NCI-H2227 treated with DMSO at 0.1 percent for 48 hours (cell line): Measurements from ENCODE around the gene SNX25.
A peak's percentile ranks its signal among the peaks of the same experiment; 100 is the strongest.

Experiments used
- DNase-seq: peaks from one replicate; lab custom pipeline; 2025; lab: John Stamatoyannopoulos, UW

SNX25 gene

DNA sequence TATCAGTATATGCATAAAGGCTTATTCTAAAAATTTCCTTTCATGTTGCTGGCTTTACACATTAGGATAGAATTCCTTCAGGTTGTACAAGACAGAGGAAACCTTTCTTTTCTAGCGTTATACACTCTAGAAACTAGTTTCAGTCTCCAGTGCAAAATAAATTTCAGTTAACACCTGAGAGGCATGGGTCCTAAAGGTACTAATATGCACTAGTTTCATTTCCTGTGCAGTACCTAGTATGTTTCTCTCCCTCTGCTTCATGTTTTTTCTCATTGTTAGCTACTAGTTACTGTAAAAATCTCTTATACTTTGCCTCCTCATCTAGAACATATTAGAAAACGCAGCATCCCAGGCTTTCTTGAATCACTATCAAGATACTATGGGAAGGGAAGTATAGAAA, 54.0 kb downstream of the SNX25 start:
- no peak for DNase-seq

DNA sequence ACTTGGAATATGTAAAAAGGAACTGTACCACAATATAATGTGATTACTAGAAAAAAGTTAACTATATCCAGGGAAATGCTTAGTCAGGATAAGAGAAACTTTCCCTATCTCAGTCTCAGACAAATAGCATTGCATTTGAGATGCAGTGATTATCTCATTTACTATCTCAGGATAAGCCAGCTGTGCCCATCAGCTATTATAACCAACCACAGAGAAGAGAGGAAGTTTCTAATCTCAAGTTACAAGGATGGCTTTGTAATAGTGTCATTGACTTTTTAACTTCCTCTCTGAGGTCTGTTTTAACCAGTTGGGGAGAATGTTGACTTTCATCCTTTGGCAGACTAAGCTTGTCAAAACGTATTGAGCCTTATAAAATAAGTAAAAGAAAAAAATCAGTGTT, 56.5 kb downstream of the SNX25 start:
- DNase-seq: no peak

DNA sequence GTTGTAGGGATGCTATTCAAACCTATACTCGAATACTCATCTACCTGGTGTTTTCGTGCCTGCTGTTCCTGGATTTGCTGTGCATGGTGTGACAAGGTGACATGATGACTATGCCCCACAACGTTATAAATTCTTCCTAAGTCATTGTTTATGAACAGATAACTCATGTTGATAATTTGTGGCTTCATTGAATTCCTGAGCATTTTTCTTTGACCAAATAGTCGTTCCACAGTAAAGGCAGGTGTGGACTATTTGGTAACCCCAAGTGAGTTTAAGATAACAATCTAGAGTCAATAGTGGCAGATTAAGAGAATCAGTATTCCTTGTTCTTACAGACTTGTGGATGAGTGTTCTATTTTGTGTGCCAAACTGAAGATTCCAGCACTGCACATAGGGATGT, 59.9 kb downstream of the SNX25 start:
- DNase-seq: no peak

DNA sequence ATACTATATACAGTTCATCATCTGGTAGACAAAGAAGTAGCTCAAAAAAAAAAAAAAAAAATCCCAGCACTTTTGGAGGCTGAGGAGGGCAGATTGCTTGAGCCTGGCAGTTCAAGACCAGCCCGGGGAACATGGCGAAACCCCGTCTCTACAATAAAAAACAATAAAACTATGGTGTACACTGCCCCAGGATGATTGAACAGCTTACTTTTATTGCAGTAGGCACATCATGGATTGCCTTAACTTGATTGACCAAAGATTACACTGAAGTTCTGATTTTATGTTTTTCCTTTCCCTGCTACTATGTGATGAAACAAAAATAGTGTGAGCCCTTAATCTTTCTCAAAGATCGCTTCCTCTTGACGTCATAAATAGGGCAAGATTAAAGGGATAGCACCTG, 60.6 kb downstream of the SNX25 start:
- no peak for DNase-seq

DNA sequence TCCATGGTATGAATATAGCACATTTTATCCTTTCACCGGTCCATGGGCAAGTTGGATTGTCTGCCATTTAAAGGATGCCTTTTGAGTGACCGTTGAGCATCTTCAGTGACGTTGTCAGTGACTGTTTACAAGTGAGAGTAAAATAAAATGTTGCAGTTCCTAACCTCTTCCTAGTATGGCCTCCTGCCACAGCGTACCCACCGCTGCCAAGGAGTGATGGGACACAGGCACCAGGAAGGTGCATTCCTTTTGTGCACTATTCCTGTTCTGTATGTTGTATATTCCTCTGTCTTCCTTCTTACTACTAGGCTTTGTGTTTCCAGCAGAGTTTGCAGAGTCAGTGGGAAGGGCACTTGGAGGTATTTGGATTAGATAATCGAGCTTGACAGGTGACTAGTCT, 61.5 kb downstream of the SNX25 start:
- DNase-seq: no peak

DNA sequence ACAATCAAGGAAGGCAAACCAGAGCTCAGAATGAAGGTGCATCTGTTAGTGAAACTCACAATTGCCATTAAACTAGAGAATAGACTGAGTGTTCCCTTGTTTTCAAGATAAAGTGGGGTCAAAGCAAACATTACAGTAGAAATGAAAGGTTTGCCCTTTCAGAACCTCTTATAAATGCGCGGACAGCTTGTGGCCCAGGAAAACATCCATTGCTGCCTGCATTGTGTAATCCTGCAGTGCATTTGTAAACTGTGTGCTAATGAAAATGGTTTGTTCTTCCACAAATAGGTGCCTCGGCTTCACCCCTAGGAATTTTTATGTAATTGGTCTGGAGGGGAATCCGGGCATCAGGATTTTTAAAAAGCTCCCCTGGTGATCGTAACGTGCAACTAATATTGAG, 62.8 kb downstream of the SNX25 start:
- DNase-seq: peak; percentile 44

DNA sequence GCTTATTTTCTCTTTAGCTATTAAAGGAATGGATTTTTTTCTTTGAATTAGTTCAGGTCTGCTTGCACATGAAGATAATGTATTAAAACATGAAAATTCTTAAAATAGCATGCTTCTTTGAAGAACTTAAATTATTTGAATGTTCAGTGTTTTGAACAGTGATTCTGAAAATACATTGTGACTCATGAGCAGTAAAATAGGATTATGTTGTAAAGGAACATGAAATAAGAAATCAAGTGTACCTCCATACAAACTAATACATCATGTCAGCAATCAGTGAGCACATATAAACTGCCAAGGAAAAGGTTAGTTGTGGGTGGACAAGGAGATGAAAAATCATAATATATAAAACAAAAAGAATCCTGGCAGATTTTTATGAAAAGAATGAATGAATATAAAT, 66.1 kb downstream of the SNX25 start:
- DNase-seq: no peak

DNA sequence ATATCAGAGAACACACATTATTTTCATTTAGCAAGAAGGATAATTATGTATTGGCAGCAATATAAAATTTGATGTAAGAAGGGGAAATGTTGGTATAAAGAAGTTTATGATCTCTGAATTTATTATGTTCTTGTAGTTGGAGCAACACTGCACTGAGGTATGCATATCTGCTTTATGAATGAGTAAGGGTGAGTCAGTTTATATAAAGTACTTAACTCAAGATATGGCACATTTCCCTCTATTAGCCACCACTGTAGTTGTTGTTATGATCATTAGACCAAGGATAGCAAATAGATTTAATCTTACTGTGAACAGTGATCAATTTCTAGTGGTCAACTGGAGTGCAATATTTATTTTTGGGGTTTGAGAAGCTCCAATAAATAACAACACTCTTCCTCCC, 66.6 kb downstream of the SNX25 start:
- DNase-seq: no peak

DNA sequence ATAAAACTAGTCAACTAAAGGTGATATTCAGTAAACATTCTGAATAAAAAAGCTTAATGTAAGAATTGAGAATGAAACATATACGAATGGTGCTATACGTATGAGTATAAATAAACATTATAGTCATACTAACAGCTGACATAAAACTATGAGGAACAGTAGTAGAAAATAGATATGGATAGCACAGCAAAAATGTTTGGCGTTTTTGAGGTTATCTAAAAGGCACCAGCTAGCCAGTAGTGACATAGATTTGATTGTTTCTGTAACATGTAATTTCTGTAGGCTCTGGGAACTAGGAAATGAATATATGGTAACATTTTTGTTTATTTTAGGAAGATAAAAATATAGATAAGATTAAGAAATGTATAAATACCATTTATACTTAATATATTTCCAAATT, 69.3 kb downstream of the SNX25 start:
- DNase-seq: no peak

DNA sequence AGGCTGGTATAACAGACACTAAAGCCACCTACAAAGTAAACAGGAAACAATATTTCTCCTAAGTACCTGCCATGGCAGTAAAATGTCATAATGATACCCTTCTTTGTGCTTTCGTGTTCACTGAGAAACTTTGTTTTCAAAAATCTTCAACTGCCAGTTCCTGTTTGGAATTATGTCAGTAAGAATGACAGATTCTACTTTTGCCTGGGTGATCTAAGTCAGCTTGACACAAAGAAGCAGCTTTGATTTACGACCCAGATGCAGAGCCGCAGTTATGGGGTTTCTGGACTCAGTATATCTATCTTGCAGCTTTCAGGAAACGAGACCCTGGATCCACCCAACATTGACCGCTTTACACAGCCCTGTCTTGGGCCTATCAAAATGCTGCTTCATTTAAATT, 71.2 kb downstream of the SNX25 start:
- DNase-seq: no peak

DNA sequence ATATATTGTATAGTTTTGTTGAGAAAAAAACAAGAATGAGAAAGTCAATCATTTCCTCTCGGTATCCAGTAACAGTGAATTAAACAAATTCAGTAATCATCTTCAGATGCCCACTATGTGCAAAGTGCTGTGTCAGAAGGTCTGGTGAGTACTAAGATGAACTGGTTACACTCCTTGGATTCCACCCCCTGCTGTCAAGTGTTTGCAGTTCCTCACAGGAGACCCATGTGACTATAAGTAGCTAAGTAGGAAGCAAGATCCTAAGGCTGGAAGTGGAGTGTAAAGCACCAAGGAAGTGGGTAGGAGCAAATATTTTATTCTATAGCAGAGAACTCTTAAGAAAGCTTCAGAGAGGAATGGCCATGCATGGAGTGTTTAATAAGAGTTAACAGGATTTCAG, 73.6 kb downstream of the SNX25 start:
- no peak for DNase-seq

DNA sequence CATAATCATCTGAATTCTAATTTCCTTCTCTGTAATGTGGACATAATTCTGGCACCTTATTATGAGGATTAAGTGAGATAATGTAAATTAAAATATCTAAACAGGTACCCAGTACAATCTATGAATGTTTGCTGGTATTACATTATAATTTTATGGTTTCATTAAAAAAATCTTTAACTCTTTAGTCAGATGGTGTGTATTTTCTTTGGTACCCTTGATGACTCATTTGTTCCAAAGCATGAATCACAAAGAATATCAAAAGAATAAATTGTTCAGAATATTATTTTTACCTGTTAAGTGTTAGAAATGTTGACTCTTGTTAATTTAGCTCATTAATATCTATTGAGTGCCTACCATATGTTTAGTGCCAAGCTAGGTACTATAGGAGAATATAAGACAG, 74.3 kb downstream of the SNX25 start:
- no peak for DNase-seq

DNA sequence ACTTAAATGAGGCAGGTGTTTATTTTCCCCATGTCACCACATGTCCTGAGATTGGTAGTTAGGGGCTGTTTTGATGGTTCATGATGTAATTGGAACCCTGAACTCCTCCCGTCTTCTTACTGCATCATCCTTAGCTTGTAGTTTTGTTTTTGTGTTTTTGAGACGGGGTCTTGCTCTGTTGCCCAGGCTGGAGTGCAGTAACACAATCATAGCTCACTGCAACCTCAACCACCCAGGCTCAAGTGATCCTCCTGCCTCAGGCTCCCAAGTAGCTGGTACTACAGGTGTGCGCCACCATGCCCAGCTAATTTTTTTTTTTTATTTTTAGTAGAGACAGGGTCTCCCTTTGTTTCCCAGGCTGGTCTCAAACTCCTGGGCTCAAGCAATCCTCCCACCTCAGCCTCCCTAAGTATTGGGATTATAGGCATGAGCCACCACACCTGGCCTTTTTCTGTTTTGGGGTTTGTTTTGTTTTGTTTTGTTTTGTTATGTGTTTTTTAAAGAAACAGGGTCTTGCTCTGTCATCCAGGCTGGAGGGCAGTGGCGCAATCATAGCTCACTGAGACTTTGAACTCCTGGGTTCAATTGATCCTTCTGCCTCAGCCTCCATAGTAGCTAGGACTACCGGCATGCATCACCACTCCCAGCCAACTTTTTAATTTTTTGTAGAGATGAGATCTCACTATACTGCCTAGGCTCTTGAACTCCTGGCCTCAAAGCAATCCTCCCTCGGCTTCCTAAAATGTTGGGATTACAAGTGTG, 76.4 kb downstream of the SNX25 start:
- no peak for DNase-seq

DNA sequence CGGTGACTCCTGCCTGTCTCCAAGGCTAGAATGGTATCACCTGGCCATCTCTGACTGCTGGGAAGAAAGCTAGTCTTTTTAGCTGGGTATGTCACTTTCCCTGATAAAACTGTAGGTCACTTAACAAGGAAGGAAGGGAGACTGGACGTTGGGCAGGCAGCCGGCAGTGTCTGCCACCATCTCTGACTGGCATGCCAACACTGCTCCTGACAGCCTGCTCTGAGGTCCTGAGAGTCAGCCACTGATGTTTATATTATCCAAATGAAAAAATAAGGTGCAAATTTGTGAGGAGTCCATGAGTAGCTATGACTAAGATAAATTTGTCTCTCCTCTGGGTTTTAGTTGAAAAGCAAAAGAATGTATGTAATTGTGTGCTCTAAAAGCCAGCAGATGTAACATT, 77.2 kb downstream of the SNX25 start:
- no peak for DNase-seq

DNA sequence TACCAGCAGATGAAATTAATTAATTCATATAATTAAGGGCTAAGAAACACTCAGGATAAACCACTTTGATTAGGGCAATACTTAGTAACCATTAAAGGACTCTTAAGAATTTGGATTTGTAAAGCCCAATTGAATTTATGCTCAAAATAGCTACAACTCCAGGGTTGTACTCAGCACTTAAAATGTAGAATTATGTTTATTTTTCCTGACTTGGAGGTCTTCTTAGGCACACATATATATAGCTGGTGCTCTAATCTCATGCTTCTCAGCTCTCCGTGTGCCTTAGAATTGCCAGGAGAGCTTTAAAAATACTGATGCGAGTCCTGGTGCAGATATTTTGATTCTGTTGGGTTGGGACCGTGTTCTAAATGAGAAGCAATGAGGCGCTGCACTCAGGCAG, 77.6 kb downstream of the SNX25 start:
- DNase-seq: no peak

DNA sequence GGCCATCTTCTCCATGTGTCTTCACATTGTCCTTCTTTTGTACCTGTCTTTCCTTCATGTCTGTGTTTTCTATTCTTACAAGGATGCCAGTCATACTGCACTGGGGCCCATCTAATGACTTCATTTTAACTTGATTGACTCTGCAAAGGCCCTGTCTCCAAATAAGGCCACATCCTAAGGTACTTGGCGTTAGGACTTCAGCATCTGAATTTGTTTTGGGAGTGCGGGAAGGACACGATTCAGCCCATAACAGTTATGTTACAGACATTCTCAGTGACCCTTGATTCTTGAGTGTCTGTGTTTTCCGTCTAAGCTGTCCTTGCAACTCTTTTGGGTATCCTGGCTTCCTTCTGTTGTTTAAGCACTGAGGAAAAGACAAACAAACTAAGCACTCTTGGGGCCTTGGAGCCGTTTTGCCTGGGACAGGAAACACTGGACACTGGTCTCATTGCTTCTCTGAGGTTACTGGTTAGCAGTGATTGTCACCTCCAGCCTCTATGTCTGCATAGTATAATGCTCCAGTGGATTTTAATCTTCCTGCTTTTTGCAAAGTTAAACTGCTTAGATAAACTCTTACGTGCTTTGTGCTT, 80.7 kb downstream of the SNX25 start:
- no peak for DNase-seq

DNA sequence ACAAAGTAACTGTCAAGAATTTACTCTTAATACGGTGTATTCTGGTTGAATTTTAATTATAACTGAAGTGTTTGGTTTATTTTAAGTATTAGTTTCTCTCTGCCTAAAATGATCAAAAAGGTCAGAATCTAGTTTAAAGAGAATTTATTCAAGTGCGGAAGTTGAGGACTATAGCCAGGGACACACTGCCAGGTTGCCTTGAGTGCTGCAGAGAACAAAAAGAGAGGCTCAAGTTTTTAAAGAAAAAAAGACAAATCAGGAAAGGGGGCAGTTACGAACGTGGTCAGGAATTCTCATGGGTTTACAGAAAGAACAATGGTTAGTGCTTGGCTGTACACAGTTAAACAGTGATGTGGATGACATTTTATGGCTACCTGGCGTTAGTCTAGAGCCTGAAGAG, 81.3 kb downstream of the SNX25 start:
- DNase-seq: no peak

DNA sequence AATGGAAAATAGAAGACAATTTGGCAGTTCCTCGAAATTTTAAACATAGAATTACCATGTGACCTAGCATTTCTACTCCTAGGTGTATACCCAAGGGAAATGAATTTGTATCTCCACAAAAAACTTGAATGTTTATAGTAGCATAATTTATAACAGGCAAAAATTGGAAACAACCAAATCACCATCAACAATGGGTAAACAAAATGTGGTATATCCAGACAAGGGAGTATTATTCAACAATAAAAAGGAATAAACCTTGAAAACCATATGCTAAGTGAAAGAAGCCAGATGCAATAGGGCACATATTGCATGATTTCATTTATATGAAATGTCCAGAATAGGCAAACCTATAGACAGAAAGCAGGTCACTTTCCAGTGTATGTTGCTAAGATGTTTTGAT, 83.8 kb downstream of the SNX25 start:
- DNase-seq: no peak

DNA sequence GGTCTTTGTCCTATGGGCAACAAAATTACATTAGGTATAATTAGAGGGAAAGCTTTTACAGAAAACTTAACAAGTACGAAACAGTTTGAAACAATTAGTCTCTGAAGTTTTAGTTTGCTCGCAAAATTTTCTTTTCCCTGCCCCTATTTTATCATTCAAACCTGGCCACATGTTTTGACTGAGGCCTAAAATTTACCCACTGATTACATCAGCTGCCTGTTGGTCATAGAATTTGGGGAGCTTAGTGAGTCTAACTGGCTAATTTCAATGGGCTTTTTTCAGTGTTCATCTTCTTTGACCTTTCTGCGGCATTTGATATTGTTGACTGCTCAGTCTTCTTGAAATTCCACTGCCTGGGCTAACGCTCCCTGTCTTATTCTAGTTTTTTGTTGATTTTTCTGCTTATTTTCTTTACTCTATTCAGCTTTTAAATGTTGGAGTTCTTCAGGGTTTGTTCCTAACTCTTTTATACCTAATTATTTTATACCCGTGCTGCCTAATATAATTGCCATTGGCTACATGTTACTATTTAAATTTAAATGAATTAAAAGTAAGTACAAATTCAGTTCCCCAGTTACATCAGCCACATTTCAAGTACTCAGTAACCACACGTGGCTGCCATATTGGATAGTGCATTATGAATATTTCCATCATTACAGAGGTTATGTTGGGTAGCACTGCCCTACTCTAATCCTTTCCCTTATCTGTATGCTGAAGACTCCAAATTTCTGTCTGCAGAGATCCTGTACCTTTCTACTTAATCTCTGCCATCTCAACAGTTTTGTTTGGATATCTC, 87.5 kb downstream of the SNX25 start:
- DNase-seq: no peak

DNA sequence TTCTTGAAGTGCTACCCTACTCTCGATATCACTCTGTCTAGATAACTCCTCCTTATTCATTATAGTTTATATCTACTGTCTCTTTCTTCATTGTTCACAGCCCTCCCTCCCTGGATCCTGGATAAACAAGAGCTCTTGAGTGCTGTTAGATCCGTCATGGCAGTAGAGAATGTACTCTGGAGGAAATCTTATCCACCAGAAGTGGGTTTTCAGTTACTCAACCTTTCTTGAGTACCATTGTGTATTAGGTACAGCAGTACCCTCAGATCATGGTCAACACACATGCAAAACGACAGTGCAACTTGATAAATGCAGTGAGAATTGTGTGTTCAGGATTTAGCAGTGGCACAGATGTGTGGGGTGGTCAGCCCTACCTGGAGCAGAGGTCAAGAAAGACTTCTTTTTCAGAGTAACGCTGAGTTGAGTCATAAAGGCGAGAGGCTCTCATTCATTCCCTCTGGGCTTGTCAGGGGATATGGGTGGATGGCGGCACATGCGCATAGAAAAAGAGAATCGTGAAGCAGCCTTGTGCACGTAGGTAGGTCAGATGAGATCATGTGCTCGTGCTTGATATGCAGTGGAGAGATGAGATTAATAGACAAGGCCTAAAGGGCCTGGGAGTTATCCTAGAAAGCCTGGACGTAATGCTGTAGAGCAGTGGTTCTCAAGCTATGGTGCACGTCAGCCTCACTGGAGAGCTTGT, 89.5 kb downstream of the SNX25 start:
- DNase-seq: no peak

DNA sequence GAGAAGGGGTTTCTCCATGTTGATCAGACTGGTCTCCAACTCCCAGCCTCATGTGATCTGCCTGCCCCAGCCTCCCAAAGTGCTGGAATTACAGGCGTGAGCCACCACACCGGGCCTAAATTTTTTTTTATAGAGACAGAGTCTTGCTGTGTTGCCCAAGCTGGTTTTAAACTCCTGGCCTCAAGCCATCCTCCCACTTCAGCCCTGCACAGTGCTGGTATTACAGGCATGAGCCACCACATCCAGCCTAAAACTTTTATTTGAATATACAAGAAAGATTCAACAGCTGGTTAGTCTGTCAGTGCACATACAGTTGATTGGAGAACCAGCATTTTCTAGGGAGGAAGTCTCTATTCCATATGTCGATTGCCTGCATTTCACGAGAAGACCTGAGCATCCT, 95.1 kb downstream of the SNX25 start:
- no peak for DNase-seq

DNA sequence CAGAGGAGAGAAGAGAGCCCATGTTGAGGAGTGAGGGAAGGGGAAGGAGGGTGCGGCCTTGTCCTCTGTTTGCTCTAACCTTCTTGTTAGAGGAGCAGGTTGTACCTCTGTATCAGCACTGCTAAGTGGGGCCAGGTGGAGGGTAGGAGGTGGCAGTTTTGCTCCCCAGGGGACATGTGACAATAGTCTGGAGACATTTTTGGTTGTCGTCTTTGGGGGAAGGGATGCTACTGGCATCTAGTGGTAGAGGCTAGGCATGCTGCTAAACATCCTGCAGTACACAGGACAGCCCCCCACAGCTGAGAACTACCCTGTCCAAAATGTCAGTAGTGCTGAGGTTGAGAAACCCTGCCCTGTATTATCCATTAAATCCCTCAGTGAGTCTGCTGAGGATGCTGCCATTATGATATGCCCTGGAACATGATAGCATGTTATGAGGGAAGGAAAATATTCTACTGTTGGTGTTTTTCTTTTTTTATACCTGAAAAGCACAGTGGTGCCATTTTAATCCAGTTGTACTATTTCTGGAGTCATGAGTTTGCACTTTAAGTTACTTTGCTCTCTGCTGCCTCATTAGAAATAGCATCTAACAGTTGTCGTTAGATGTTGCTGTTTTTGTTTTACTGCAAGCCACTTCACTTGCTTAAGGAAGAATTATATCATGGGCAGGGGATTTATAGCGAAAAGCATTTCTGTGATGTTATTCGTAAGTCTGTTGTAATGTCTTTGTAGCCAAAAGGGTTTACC, 95.7 kb downstream of the SNX25 start:
- DNase-seq: no peak
